Adipocyte (in vitro differentiated cells): Measurements from ENCODE around the gene IPPK.

Experiments
- DNase-seq: peaks from one replicate; pipeline ENCODE4 v3.0.0-alpha.2; 2015; ENCODE audit warnings: low read depth
- H3K27me3 ChIP-seq: replicated peaks from 2 replicates; pipeline ENCODE4 v1.7.0; 2013; ENCODE audit warnings: mild to moderate bottlenecking, low read length, moderate library complexity; ENCODE audit not compliant: control insufficient read depth, insufficient read depth
- H3K36me3 ChIP-seq: 2 replicates; pipeline ENCODE4 v1.7.0; 2013; ENCODE audit warnings: low read length, mild to moderate bottlenecking, moderate library complexity; ENCODE audit not compliant: control insufficient read depth, insufficient read depth, severe bottlenecking
- H3K4me1 ChIP-seq: 2 replicates; pipeline ENCODE4 v1.7.0; 2013; ENCODE audit warnings: mild to moderate bottlenecking, low read length, moderate library complexity; ENCODE audit not compliant: control insufficient read depth, insufficient read depth
- H3K4me3 ChIP-seq: 2 replicates; pipeline ENCODE4 v1.7.0; 2013; ENCODE audit warnings: mild to moderate bottlenecking, low read length, moderate library complexity
- H3K9ac ChIP-seq: 2 replicates; pipeline ENCODE4 v1.7.0; 2013; ENCODE audit warnings: mild to moderate bottlenecking, low read length, moderate library complexity
- H3K9me3 ChIP-seq: 2 replicates; pipeline ENCODE4 v1.7.0; 2013; ENCODE audit warnings: mild to moderate bottlenecking, low read length, moderate library complexity; ENCODE audit not compliant: control insufficient read depth

Gene IPPK

DNA sequence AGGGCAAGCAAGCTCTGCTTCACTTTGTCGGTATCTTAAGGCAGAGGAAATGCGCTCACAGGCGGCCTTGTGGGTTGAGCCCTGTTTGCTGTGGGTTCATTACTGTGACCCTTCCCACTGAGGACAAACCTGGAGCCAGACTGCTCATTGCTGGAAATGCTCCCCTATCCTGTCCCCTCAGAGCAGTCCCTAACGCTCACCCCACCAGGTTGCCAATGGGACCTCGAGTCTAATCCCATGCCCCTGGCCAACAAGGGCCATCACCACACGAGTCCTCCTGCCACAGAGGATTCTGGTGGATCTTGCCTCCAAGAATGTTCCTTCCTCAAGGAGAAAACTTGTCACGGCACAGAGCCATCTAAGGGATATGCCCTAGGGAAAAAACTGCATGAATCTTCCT lies 14.6 kb downstream of the IPPK start:
- Histone ChIP-seq H3K9ac (no peak overlapping the region), H3K36me3 (peaks cover 35% of the 10 kb centered on the region), H3K9me3 (no peaks in the 10 kb centered on the region), H3K27me3 (no peaks in the 10 kb centered on the region), H3K4me1 (peaks cover 40% of the 10 kb centered on the region), H3K4me3 (no peak overlapping the region)
- no peak for DNase-seq

DNA sequence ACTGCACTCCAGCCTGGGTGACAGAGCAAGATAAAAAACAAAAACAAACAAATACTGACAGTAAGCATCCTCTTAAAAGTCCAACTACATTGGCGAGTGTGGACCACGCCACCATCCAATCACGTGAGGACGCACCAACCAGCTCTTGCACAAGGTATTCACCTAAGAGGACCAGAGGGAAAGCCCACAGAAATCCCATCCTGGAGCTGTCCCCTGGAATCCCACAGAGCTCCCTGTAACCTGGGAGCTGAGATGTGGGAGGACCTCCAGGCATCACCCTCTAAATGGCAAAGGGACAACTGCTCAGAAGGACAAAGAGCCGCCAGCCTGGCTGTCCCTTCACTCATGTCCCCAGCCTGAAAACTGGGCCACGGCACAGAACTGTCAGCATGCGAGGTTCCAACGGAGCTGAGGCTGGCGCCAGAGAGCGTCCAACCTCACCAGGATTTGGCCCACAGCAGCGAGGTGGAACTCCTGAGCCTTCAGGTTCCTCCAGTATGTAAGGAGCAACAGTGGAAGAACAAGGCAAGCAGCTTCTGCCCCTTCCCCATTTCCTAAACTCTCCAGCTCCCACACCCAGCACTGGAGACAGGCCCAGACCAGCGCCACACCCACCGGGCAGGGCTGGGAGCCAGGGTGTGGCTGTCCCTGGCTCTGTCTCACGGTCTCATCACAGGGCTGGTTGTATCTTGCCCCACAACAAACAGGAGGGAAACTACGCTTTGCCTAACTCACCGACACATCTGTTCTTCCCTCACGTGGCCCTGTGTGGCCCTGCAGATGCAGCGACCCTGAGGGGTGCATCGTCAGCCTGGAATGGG lies 15.2 kb downstream of the IPPK start:
- Histone ChIP-seq H3K4me3 (no peak overlapping the region), H3K27me3 (no peaks in the 10 kb centered on the region), H3K9ac (peak overlapping the region; percentile 34), H3K36me3 (peaks cover 35% of the 10 kb centered on the region), H3K9me3 (no peaks in the 10 kb centered on the region), H3K4me1 (peaks cover 42% of the 10 kb centered on the region)
- DNase-seq, result no peak

DNA sequence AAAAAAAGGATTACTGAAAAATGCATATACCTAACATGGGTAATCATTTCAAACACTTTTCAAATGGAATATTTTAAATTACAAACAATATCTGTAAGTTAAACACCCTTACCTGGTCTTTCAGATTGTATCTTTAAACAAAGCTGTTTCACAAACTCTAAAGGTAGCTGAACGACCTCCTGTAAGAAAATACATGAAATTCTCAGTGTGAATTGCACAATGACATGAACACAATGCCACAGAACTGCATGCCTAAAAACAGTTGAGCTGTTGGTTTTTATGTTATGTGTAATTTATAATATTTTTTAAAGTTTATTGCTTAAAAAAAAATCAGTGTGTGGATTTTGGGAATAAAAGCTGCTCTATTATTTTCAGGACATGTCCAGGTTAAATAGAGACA lies 17.5 kb downstream of the IPPK start:
- H3K36me3 ChIP-seq, result peaks cover 49% of the 10 kb centered on the region

DNA sequence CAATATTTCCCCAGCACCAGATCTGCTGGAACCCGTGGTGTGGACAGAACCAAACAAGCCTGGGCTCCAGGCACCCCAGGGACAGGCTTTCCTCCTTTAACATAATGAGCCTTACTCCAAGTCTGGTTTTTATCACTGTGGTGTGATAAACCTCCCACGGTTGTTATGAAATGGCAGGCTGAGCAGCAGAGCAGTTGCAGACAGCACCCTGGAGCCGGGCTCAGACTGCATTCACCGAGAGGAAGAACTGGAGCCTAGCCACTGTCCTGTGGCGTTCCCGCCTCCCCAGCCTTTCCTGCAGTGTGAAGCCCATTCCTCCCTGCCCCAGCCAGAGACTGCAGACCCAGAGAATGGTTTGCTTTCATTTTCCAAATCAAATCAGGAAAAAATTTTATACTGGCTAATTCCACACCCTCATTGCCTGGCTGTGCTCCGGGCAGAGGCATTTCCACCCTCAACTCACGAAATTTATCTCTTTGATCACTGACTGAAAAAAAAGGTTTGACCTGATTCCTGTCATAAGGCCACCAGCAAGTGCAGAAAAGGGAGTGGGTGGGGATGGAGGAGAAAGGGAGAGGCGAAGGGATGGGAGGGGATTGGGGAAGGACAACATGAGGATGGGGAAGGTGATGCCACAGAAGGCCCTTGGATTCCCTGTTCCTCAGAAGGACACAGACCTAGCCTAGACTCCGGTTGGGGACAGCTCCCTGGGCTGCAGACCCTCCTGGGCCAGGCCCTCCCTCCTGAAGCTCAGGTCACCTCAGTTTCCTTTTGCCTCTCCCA lies 18.9 kb downstream of the IPPK start:
- peak; percentile 61 for DNase-seq
- Histone ChIP-seq H3K9ac (peak overlapping the region; percentile 39), H3K4me1 (peaks cover 33% of the 10 kb centered on the region), H3K36me3 (peaks cover 52% of the 10 kb centered on the region), H3K27me3 (no peaks in the 10 kb centered on the region), H3K9me3 (no peaks in the 10 kb centered on the region), H3K4me3 (peak overlapping the region; percentile 22)

More for the DNA sequence above, 17.5 kb downstream of the IPPK start:
- H3K9me3 ChIP-seq, result no peaks in the 10 kb centered on the region
- DNase-seq, result peak; percentile 16
- peaks cover 36% of the 10 kb centered on the region for H3K4me1 ChIP-seq
- no peak overlapping the region for H3K4me3 ChIP-seq
- no peaks in the 10 kb centered on the region for H3K27me3 ChIP-seq
- H3K9ac ChIP-seq, result peak overlapping the region; percentile 29

DNA sequence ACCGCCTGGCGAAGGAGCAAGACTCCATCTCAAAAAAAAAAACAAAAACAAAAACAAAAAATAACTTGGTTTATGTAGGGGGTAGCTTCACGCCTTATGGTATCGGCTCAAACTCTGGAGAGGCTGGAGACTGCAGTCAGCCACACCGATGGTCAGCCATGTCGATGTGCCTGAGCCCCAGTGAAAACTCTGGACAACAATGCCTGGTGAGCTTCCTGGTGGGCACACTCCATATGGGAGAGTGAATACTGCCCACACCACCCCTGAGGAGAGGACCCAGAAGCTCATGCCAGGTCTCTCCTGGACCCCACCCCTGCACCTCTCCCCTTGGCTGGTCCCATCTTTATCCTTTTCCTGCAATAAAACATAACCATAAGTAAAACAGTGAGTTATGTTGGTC lies 19.6 kb downstream of the IPPK start:
- peaks cover 53% of the 10 kb centered on the region for H3K36me3 ChIP-seq

DNA sequence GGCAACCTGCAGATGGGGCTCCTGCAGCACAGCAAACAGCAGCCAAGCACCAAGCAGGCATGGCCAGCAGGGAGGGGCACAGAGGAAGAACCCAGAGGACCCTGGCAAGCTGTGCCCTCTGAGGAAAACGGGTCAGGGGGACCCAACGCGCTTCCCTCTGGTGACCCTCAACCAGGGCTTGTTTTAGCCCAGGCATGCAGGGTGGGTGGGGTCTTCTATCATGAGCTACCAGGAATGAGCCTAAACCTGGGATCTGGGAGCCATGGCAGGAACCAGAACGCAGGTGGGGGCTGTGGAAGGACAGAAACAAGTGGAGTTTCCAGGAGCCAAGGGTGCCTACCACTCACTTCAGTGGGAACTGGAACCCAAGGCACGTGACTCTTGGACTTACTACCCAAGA lies 20.9 kb downstream of the IPPK start:
- H3K36me3 ChIP-seq, result peaks cover 61% of the 10 kb centered on the region
- no peaks in the 10 kb centered on the region for H3K9me3 ChIP-seq

More for the DNA sequence above, 19.6 kb downstream of the IPPK start:
- no peak for DNase-seq
- H3K4me1 ChIP-seq, result peaks cover 30% of the 10 kb centered on the region
- no peaks in the 10 kb centered on the region for H3K9me3 ChIP-seq
- H3K4me3 ChIP-seq, result peak overlapping the region; percentile 22
- peak overlapping the region; percentile 39 for H3K9ac ChIP-seq
- H3K27me3 ChIP-seq, result no peaks in the 10 kb centered on the region

DNA sequence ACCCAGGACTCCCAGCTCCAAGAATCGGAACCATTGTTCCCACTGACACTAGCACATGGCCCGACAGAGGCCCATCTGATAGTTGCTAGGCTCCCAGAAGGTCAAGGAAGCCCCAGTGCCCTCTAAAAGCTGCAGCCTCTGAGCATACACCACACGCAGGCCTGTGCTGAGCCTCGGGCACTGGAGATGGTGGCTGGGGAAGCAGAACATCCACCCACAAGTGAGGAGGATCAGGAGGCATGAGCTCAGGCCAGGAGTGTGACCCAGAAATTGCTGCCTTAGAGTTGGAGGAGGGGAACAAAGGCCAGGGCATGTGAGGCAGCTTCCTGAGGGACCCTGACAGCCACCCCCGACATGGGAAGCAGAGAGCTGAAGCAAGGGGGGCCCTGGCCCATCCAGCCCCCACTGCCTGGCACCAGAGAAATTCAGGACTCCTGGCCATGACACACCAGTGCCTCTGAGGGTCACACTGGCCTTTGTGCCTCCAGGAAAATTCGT lies 21.4 kb downstream of the IPPK start:
- no peak overlapping the region for H3K4me3 ChIP-seq
- H3K36me3 ChIP-seq, result peaks cover 61% of the 10 kb centered on the region

More for the DNA sequence above, 20.9 kb downstream of the IPPK start:
- H3K4me3 ChIP-seq, result no peak overlapping the region
- no peak for DNase-seq
- no peaks in the 10 kb centered on the region for H3K27me3 ChIP-seq
- peaks cover 20% of the 10 kb centered on the region for H3K4me1 ChIP-seq
- no peak overlapping the region for H3K9ac ChIP-seq

DNA sequence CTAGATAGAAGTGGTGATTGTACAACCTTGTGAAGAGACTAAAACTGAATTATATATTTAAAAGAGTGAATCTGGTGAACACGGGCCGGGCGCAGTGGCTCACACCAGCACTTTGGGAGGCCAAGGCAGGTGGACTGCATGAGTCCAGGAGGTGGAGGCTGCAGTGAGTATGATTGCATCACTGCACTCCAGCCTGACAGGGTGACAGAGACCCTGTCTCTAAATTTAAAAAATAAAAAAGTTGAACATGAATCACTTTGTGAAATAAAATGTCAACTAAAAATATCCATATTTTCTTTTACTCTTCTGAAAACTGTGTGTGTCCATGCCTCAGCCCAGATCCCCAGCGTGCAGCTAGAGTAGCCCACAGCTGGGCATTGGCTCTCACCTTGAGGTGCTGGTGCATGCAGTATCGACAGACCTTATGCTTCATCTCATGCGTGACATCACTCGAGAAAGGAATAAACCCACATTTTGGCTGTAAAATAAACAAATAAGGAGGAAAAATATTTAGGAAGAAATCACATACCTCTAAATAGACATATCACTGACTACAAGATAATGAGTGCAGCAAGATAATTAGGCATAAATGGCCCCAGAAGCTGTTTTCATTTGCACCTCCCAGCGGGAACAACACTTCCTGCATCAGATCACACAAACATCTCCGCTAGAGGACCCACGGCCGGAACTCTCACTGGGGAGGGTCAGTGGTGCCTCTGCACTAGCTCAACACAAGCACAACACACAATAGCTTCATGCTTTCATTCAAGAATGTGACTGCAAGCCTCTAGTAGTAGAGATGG lies 22.1 kb downstream of the IPPK start:
- Histone ChIP-seq H3K27me3 (no peaks in the 10 kb centered on the region), H3K4me1 (peaks cover 18% of the 10 kb centered on the region), H3K9ac (no peak overlapping the region), H3K9me3 (no peaks in the 10 kb centered on the region), H3K36me3 (peaks cover 68% of the 10 kb centered on the region), H3K4me3 (no peak overlapping the region)
- DNase-seq, result no peak

More for the DNA sequence above, 21.4 kb downstream of the IPPK start:
- H3K4me1 ChIP-seq, result peaks cover 20% of the 10 kb centered on the region
- H3K27me3 ChIP-seq, result no peaks in the 10 kb centered on the region
- no peaks in the 10 kb centered on the region for H3K9me3 ChIP-seq
- no peak overlapping the region for H3K9ac ChIP-seq
- no peak for DNase-seq

DNA sequence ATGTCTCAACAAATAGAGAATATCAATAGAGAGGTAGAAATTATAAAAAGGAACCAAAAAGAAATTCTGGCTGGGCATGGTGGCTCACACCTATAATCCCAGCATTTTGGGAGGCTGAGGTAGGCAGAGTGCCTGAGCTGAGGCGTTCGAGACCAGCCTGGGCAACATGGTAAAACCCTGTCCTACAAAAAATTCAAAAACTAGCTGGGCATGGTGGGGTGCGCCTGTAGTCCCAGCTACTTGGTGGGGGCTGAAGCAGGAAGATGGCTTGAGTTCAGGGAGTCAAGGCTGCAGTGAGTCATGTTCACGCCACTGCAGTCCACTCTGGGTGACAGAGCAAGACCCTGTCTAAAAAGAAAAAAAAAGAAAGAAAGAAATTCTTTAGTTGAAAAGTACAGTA lies 24.9 kb downstream of the IPPK start:
- H3K4me1 ChIP-seq, result no peaks in the 10 kb centered on the region
- H3K9ac ChIP-seq, result no peak overlapping the region
- H3K27me3 ChIP-seq, result no peaks in the 10 kb centered on the region
- no peaks in the 10 kb centered on the region for H3K9me3 ChIP-seq
- DNase-seq, result no peak
- no peak overlapping the region for H3K4me3 ChIP-seq
- peaks cover 91% of the 10 kb centered on the region for H3K36me3 ChIP-seq

DNA sequence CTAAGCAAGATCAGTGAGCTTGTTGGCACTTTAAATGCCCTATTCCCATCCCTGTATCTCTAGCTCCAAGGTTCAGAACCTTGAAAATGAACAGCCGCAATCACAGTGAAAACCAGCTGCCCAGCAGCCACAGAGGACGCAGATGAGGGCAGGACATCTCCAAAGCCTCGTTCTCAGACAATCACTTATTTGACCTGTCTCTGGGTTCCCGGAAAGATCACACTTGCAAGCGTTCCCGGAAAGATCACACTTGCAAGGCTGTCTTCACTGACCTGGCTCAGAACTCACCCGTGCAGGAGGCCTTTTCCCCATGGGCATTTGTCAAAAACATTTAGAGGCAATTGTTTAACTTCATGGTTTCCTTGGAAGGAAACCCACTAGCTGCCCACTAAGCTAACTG lies 25.7 kb downstream of the IPPK start:
- Histone ChIP-seq H3K4me3 (no peak overlapping the region), H3K36me3 (peaks cover 95% of the 10 kb centered on the region), H3K9ac (no peak overlapping the region), H3K27me3 (no peaks in the 10 kb centered on the region), H3K4me1 (no peaks in the 10 kb centered on the region), H3K9me3 (no peaks in the 10 kb centered on the region)
- no peak for DNase-seq

DNA sequence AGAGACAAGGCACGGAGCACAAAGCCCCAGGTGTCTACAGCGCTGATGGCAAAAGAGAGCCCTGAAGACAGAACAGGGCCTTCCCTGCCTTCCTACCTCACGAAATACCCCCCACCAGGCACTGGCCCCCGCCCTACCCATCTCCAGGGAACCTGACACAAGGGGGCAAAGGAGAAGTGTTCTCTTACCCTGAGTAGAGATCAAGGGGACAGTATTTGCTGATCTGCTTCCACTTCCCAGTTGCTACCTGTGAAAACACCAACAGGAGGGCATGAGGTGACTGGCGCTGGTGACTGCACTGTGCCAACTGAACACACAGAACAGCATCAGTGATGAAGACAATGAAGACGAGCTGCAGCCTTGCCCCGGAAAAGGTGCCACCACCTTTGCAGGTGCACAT lies 27.4 kb downstream of the IPPK start:
- peaks cover 95% of the 10 kb centered on the region for H3K36me3 ChIP-seq
- no peak for DNase-seq
- no peak overlapping the region for H3K4me3 ChIP-seq
- no peaks in the 10 kb centered on the region for H3K27me3 ChIP-seq
- no peaks in the 10 kb centered on the region for H3K9me3 ChIP-seq
- no peaks in the 10 kb centered on the region for H3K4me1 ChIP-seq
- H3K9ac ChIP-seq, result no peak overlapping the region
